GM21381 (cell line): ENCODE data around the gene OPCML.

Source experiments
- ATAC-seq: cut with Tn5 transposase; IDR thresholded peaks from one replicate; pipeline ENCODE4 v1.9.1; 2021; ENCODE audit warnings: mild to moderate bottlenecking, moderate library complexity; ENCODE audit not compliant: unreplicated experiment

Gene OPCML

DNA sequence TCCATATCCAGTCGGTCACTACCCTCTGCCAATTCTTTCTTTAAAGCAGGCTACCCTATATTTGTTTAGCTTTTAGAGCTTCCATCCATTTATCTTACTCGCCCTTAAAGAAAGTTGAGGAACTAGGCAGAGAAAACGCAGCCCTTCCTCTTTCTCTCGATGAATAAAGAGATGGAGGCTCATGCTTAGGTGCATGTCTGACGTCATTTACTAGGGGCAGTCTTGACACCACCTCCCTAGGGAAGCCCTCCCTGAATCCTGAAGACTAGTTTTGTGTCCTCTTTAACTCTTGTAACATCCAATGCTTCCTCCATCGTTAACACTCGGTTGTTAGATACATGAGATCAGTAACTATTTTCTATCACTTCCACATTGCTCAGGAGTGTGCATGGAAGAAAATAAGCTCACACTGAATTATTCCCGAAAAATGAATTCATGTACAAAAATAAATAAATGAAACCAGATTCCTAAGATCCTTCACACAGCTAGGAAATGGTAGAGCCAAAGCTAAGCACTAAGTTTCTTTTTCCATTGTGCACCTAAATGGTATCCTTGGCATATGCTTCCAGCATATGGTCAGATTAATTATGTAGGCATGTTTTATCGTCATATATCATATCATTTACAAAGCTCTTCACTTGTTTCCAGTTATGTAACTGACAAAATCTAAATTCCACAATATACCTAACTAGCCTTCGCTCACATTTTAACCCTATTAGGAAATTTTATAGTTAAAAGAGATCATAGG is 291.2 kb downstream of the OPCML start:
- ATAC-seq, result no peak

- ATAC-seq, result no peak
These were observed 292.7 kb downstream of the OPCML start for GRCh38 chr11:133239575-133239974.

- no peak for ATAC-seq
These were observed 293.8 kb downstream of the OPCML start for GRCh38 chr11:133238495-133238894.

GRCh38 chr11:133238027-133238426 is 294.3 kb downstream of the OPCML start:
- no peak for ATAC-seq

- ATAC-seq, result no peak
These were observed 296.9 kb downstream of the OPCML start for GRCh38 chr11:133235381-133235780.

- ATAC-seq, result no peak
These were observed 297.4 kb downstream of the OPCML start for GRCh38 chr11:133234883-133235282.

DNA sequence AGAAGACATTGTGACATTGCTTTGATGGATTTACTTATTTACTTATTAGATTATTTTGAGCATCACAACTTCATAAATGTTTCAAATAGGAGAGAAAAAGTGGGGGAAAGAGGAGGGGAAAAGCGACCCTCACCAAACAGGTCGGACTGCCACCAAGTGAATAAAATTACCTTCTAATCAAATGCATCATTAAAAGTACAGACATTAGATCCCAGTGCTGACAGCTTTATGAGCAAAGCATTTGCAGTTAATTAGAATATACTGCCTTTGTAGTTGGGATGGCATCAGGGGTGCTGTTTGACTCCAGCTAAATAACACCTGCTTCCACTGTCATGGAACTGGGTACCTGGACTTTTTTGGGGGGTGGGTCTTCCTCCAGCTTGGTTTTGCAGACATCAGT is 299.6 kb downstream of the OPCML start:
- ATAC-seq, result no peak

- no peak for ATAC-seq
These were observed 301.9 kb downstream of the OPCML start for GRCh38 chr11:133230431-133230830.

- ATAC-seq, result no peak
These were observed 303.6 kb downstream of the OPCML start for GRCh38 chr11:133228471-133229329.

DNA sequence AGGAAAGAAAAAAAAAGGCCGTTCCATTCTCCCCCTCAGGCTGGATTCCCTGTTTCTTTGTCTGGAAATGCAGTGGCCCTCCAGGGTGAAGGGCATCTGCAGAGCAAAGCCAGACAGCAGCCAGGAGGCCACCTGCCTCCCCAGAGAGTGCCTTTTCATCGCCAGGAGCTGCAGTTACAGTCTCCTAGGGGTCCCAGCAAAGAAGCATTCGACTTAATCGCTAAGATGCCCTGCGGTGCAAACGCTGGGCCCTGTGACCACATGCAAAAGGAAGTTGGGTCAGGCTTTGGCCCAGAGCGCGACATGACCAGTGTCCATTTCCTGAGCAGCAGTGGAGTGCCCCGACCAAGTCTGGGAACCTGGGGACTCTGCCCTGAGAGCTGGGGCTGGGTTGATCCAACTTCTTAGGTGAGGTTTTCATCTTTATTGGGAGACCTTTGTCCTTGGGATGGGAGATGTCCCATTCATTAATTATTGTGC is 304.6 kb downstream of the OPCML start:
- no peak for ATAC-seq

- no peak for ATAC-seq
These were observed 308.0 kb downstream of the OPCML start for GRCh38 chr11:133224271-133224670.

DNA sequence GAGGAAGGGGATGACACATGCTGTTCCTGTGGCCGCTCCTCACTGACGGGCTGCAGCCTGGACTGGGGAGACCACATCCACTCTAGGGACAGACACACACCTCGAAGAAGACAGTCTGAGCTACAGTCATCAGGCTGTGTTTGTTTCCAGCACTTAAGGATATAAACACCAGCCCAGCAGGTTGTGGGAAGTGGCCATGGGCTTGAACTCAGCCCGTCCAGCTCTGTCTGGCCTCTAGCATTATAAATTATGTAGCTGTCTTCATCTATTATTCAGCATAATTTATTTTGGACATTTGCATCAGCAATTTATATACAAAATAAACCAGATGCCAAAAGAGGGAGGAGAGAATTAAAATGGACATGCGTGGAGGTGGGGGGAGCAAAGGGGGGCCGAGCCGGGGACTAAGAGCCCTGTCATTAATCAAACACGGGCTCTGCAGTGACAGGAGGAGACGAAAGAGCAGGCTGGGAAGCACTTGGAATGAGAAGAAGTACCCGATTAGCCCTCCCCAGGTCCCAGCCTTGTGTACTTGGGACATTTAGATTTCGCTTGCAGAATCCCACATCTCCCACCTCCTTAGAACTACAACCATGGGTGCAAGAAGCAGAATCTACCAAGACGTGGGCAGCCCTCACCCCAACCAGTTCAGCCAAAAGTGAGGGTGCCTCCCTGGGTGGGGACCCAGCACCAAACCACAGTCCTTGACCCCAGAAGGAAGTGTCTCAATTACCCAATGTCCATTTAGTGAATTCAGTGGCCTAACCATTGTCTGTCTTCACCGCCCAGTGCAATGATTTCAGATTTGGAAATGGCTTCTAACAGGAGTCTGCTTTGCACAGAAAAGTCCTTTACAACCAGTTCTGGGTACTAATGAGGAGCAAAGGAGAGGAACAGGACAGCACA is 309.6 kb downstream of the OPCML start:
- ATAC-seq, result no peak

GRCh38 chr11:133219543-133219942 is 312.8 kb downstream of the OPCML start:
- no peak for ATAC-seq

- ATAC-seq, result no peak
These were observed 315.5 kb downstream of the OPCML start for GRCh38 chr11:133216813-133217212.

GRCh38 chr11:133215596-133216230 is 316.6 kb downstream of the OPCML start:
- no peak for ATAC-seq

DNA sequence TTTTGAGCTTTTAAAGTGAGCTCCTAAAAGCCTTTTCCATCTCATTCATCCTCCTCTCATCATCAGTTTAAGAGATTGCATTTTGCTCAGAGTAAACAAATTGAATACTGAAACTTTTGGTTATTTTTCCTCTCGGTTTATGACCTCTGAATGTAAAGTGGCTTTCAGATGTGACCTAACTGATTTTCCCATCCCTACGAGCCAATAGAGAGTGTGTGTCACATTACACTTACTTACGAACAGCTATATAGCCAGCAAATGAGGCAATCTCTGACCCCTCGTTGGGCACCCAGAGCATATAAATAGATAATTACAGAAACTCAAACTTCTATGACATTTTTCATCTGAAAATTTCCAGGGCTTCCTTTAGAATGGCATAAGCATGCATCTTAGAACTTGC is 317.7 kb downstream of the OPCML start:
- ATAC-seq, result no peak

GRCh38 chr11:133212201-133212600 is 320.1 kb downstream of the OPCML start:
- ATAC-seq, result no peak

DNA sequence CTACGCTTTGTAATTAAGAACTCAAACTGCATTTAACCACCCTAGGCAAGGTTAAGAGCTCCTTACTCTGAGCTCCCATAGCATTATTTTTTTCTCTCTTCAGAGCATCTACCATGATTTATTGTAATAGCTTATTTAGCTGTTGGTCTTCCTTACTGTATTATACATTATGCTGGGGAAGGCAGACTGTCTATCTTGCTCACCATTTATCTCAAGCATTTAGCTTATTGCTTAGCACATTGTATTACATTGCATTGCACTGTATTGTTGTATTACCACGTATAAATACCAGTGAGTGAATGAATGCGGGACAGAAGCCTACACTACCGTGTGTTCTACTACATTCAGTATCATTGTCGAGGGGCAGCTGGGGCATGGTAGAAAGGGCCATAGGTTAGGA is 324.3 kb downstream of the OPCML start:
- no peak for ATAC-seq

DNA sequence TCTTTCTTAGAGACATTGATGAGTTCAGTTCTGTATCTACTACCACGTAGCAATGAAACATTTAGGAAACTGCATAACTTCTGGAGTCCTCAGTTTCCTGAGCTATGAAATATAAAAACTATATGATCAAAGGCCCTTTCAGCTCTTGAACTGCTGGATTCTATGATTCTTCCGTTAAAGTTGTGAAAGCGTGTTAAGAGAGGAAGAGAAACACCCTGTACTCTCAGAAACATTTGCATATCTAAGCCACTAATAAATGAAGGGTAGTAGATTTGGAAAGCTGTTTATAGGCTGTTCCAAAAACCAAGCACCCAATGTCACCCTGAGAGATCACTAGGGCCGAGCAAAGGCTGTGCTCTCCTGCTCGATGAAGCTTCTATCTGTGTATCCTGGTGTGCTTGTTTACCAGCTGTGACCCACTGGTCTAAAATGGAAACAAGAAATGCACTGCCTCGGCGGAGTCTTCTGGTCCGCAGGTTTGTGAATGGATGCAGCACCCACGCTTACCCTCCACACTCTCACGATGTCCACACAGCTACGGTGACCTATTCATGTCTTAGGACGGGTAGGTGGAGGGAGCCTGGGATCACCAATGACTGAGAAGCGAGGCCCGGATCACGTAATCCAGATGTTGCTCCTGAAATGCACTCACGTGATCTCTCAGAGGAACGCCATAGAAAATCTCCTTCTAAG is 325.8 kb downstream of the OPCML start:
- no peak for ATAC-seq

DNA sequence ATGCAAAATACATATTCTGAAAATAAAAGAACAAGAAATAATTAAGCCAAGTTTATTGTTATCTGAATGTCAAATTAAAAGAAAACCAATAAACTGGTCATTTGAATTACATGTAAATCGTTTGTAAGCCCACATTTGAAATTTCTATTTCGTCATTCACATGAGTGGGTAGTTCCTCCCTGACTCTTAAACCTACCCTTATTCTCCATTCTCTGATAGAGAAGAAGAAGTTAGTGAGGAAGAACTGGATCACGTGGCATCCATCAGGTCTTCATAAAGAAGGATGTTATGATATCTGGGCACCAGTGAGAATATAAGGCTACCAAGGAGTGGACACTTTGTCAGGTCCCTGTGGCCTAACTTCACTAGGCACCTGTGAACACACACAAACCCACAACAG is 328.1 kb downstream of the OPCML start:
- ATAC-seq, result no peak
